ENCODE measurements around the gene PTGDR2. TPM values are rescaled to one million over a fixed set of nuclear protein-coding genes. Genes with fewer than 3 reads are reported as not detected.

The PTGDR2 gene
- total RNA-seq, 1 donor = 12.4 TPM

- no peak for DNase-seq (ENCODE audit: low read depth in 2 of 3, low spot score in 2 of 3)
These were observed 39.1 kb downstream of the PTGDR2 start for GRCh38 chr11:60816590-60817157.

- no peak for DNase-seq (ENCODE audit: low read depth in 2 of 3, low spot score in 2 of 3)
These were observed 41.6 kb downstream of the PTGDR2 start for GRCh38 chr11:60814112-60814511.

GRCh38 chr11:60813324-60813723 is 42.4 kb downstream of the PTGDR2 start:
- peak in 1 of 3 donors; percentile 37 for DNase-seq (ENCODE audit: low read depth in 2 of 3, low spot score in 2 of 3)

- peak in 2 of 3 donors; percentile 45 to 52 for DNase-seq (ENCODE audit: low read depth in 2 of 3, low spot score in 2 of 3)
These were observed 45.2 kb downstream of the PTGDR2 start for GRCh38 chr11:60810569-60810968.

GRCh38 chr11:60810151-60810550 is 45.6 kb downstream of the PTGDR2 start:
- no peak for DNase-seq (ENCODE audit: low read depth in 2 of 3, low spot score in 2 of 3)

- no peak for DNase-seq (ENCODE audit: low read depth in 2 of 3, low spot score in 2 of 3)
These were observed 46.1 kb downstream of the PTGDR2 start for GRCh38 chr11:60809691-60810090.

GRCh38 chr11:60809249-60809648 is 46.5 kb downstream of the PTGDR2 start:
- no peak for DNase-seq (ENCODE audit: low read depth in 2 of 3, low spot score in 2 of 3)

- DNase-seq (ENCODE audit: low read depth in 2 of 3, low spot score in 2 of 3) = no peak
These were observed 52.3 kb downstream of the PTGDR2 start for GRCh38 chr11:60803273-60803936.

- DNase-seq (ENCODE audit: low read depth in 2 of 3, low spot score in 2 of 3) = no peak
These were observed 54.6 kb downstream of the PTGDR2 start for GRCh38 chr11:60801194-60801593.

Other genes starting within 250 kb of the PTGDR2 start
- gene MS4A8, start 156.3 kb downstream of the PTGDR2 start, total RNA-seq = not detected
- not detected for gene MS4A18, start 131.2 kb downstream of the PTGDR2 start, total RNA-seq
- not detected for gene MS4A15, start 99.1 kb downstream of the PTGDR2 start, total RNA-seq
- gene MS4A10, start 70.6 kb downstream of the PTGDR2 start, total RNA-seq = not detected
- 12.9 TPM for gene CCDC86, start 13.8 kb downstream of the PTGDR2 start, total RNA-seq
- gene ZP1, start 11.6 kb upstream of the PTGDR2 start, total RNA-seq = not detected
- gene PRPF19, start 50.6 kb upstream of the PTGDR2 start, total RNA-seq = 132 TPM
- 40.4 TPM for gene TMEM109, start 58.2 kb upstream of the PTGDR2 start, total RNA-seq
- under 0.01 TPM for gene TMEM132A, start 68.5 kb upstream of the PTGDR2 start, total RNA-seq
- 1.6 TPM for gene SLC15A3, start 96.2 kb upstream of the PTGDR2 start, total RNA-seq
- 1.3 TPM for gene CD6, start 115.7 kb upstream of the PTGDR2 start, total RNA-seq
- gene CD5, start 246.5 kb upstream of the PTGDR2 start, total RNA-seq = 0.54 TPM